ENCODE data around the gene RAB32. TPM values are rescaled to one million over a fixed set of nuclear protein-coding genes. Genes with fewer than 3 reads are reported as not detected.

The RAB32 gene
- polyA plus RNA-seq, 1 of the 3 experiments (the other 2 are of a cell fraction): 36.9 TPM

GRCh38 chr6:146595972-146596731, 52.5 kb downstream of the RAB32 start:
- no peaks in the 10 kb centered on the region for H3F3A ChIP-seq (replicated peaks; ENCODE audit: insufficient read depth)
- TF ChIP-seq PBX3 (IDR thresholded peaks at IDR 0.05): no peak
- TF ChIP-seq USF1 (IDR thresholded peaks at IDR 0.05; ENCODE audit: borderline replicate concordance, low read depth): no peak
- TF ChIP-seq TCF12 (IDR thresholded peaks at IDR 0.05): no peak
- TF ChIP-seq IRF3 (IDR thresholded peaks at IDR 0.05; ENCODE audit: low read depth, low read length): no peak
- no peak for TF ChIP-seq USF2 (IDR thresholded peaks at IDR 0.05; ENCODE audit: borderline replicate concordance, low read depth, low read length)
- no peak for TF ChIP-seq RCOR1 (IDR thresholded peaks at IDR 0.05; ENCODE audit: low read length)
- ChIA-PET CTCF (interaction anchor here (1.0 to 1.7 kb wide), 2 partner anchors 69 to 666 kb away, joined by 3 read pairs; no protein-coding TSS in a partner anchor), POLR2A (no interaction called here)
- no peaks in the 10 kb centered on the region for H3K79me2 ChIP-seq (ENCODE audit: insufficient read depth)
- no peaks in the 10 kb centered on the region for H3K36me3 ChIP-seq (replicated peaks in 1 of 2; ENCODE audit: control insufficient read depth in 1 of 2, insufficient read depth in 2 of 2, low read length in 1 of 2)
- H3K4me1 ChIP-seq (ENCODE audit: control insufficient read depth in 1 of 2, insufficient read depth in 2 of 2, low read depth in 1 of 2, low read length in 1 of 2): peaks cover 0 to 5% of the 10 kb centered on the region in 2 experiments; a peak in 1 of 4 replicates
- no peak for DNase-seq
- H3K9me2 ChIP-seq: no peaks in the 10 kb centered on the region
- no peaks in the 10 kb centered on the region for H3K27me3 ChIP-seq (ENCODE audit: insufficient read depth)
- H2AFZ ChIP-seq (ENCODE audit: low read depth): no peak overlapping the region
- H3K9me3 ChIP-seq: no peaks in the 10 kb centered on the region
- H3K4me3 ChIP-seq (ENCODE audit: low read depth in 2 of 2, low read length in 1 of 2): no peak overlapping the region
- H3K27ac ChIP-seq (ENCODE audit: low read depth in 2 of 2, low read length in 1 of 2): no peak overlapping the region
- no peaks in the 10 kb centered on the region for H4K20me1 ChIP-seq (ENCODE audit: insufficient read depth)
- H3K4me2 ChIP-seq: no peak overlapping the region
- no peak overlapping the region for H3K9ac ChIP-seq
- WGBS (ENCODE audit: low lambda C conversion rate): 63% methylated on average over 2 of the region's 2 CpGs

GRCh38 chr6:146598772-146599405, 55.3 kb downstream of the RAB32 start, which contains the start of gene ADGB:
Gene ADGB (plus strand): TSS chr6:146598972. CDS start chr6:146599041, 69 bp downstream.
- ChIA-PET CTCF (no interaction called here), POLR2A (no interaction called here)
- Histone ChIP-seq H3K4me1 (ENCODE audit: control insufficient read depth in 1 of 2, insufficient read depth in 2 of 2, low read depth in 1 of 2, low read length in 1 of 2) (peaks cover 0 to 5% of the 10 kb centered on the region in 2 experiments; a peak in 1 of 4 replicates), H4K20me1 (ENCODE audit: insufficient read depth) (no peaks in the 10 kb centered on the region), H3K9ac (no peak within 1 kb of the TSS), H3K4me3 (ENCODE audit: low read depth in 2 of 2, low read length in 1 of 2) (peak within 1 kb of the TSS; percentile 46 to 47), H3K27me3 (ENCODE audit: insufficient read depth) (no peaks in the 10 kb centered on the region), H3K4me2 (peak within 1 kb of the TSS; percentile 71), H2AFZ (ENCODE audit: low read depth) (peak within 1 kb of the TSS; percentile 86), H3K9me3 (no peaks in the 10 kb centered on the region), H3F3A (replicated peaks; ENCODE audit: insufficient read depth) (no peaks in the 10 kb centered on the region), H3K79me2 (ENCODE audit: insufficient read depth) (no peaks in the 10 kb centered on the region), H3K9me2 (no peaks in the 10 kb centered on the region), H3K27ac (ENCODE audit: low read depth in 2 of 2, low read length in 1 of 2) (no peak within 1 kb of the TSS), H3K36me3 (replicated peaks in 1 of 2; ENCODE audit: control insufficient read depth in 1 of 2, insufficient read depth in 2 of 2, low read length in 1 of 2) (no peaks in the 10 kb centered on the region)
- 8% methylated on average over 28 of the region's 32 CpGs for WGBS (ENCODE audit: low lambda C conversion rate)
- peak; percentile 82 for DNase-seq
- TF ChIP-seq CHD2 (IDR thresholded peaks at IDR 0.05; ENCODE audit: low read length, partially characterized antibody) (no peak), GABPA (IDR thresholded peaks at IDR 0.05; ENCODE audit: low read depth) (no peak), MXI1 (IDR thresholded peaks at IDR 0.05; ENCODE audit: low read depth, low read length) (peak; percentile 48)
